Measurements from ENCODE around the gene SOX2. TPM values are rescaled to one million over a fixed set of nuclear protein-coding genes. Genes with fewer than 3 reads are reported as not detected.

Gene SOX2
- total RNA-seq, 1 donor from 2014 or later: not detected

DNA sequence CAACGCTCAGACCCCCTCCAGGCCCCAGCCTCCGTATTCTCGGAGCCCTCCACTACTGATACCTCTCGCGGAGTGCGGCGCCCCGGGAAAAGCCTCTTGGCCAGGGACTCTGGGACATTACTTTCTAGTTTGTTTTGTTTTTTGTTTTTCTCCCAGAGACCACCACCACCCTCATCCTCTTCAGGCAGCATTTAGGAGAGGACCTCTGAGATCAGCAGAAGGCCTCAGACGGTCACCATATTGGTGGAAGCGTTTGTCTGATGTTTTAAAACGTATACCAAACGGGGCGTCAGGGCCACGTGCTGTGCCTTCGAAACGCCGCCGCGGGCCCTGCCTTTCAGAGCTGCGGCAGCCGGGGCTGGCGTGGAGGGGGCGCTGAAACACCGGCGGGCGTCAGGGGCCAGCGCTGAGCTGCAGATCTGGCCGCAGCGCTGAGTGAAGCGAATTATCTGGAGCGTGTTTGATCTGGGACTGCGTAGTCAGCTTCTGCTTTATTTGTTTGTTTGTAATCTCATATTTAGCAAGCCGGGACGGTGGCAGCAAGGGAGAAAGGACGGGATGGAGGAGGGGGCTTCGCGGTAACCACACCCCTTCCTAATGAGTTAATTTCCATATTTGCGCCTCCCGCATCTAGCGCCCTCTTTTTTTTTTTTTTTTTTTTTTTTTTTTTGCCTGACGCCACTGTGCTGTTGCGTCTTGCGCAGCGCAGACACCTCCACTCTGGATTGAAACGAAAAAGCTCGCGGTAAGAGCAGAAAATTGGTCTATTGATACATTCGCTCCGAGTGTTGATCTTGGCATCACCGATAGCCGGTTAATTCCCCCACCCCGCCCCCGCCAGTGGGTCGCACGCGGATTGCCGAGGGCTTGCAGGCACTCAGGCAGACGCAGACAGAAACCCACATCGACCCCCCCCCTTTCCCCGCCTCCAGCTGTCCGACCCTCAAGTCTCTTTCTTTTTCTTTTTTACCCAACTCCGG lies 14.9 kb downstream of the SOX2 start:
- no peak for ATAC-seq (ENCODE audit: low read depth)
- Mint-ChIP-seq H3K36me3 (ENCODE audit: low read depth) (no peaks in the 10 kb centered on the region), H3K4me1 (peaks cover 17% of the 10 kb centered on the region), H3K9me3 (peaks cover 3% of the 10 kb centered on the region), H3K4me3 (peak overlapping the region; percentile 84), H3K27ac (no peak overlapping the region), H3K27me3 (peaks cover 81% of the 10 kb centered on the region)
- intact Hi-C loops (cut with micrococcal nuclease): loop anchor here (1.0 to 5.0 kb wide), 3 partner anchors 18 to 957 kb away; no protein-coding TSS in a partner anchor
- TF ChIP-seq, protein P1, sequence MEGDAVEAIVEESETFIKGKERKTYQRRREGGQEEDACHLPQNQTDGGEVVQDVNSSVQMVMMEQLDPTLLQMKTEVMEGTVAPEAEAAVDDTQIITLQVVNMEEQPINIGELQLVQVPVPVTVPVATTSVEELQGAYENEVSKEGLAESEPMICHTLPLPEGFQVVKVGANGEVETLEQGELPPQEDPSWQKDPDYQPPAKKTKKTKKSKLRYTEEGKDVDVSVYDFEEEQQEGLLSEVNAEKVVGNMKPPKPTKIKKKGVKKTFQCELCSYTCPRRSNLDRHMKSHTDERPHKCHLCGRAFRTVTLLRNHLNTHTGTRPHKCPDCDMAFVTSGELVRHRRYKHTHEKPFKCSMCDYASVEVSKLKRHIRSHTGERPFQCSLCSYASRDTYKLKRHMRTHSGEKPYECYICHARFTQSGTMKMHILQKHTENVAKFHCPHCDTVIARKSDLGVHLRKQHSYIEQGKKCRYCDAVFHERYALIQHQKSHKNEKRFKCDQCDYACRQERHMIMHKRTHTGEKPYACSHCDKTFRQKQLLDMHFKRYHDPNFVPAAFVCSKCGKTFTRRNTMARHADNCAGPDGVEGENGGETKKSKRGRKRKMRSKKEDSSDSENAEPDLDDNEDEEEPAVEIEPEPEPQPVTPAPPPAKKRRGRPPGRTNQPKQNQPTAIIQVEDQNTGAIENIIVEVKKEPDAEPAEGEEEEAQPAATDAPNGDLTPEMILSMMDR (IDR thresholded peaks at IDR 0.05): no peak
- POLR2A ChIA-PET: interaction anchor here (0.7 kb wide), 3 partner anchors 24 to 564 kb away, joined by 3 to 11 read pairs (median 4); no protein-coding TSS in a partner anchor
- no peak for DNase-seq
- CTCF ChIA-PET: no interaction called here

DNA sequence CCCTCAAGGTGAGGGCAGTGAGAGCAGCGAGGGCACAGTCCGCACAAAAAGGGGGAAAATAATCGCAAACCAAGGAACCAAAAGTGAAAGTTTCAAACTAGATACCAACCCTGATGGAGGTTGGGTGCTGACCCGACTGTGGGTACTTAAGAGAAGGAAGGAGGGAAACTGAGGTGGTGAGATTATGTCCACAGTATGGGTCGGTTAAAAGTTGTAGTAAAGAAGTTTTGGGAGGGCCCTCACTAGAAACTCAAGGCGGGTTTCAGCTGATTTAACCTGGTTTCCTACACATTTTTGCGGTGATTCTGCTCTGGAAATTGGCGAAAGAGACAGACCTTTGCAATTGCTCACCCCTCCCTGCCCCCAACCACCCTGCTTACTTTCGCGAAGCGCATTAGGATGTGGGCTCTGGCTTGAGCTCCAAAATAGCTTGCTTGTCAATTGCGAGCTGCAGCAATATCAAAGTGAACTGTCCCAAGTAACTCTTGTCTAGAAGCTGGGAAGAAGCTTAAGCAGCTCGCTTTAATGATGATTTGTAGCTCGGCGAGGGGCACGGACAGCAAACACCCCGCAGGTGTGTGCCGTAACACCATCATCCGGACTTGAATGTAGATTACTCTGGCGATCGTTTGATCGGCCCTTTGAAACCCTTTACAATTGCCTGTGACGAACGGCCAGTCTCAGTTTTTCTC lies 15.8 kb downstream of the SOX2 start:
- DNase-seq: no peak
- Mint-ChIP-seq H3K4me1 (peaks cover 17% of the 10 kb centered on the region), H3K27ac (peak overlapping the region; percentile 50), H3K27me3 (peaks cover 77% of the 10 kb centered on the region), H3K4me3 (peak overlapping the region; percentile 84), H3K36me3 (ENCODE audit: low read depth) (no peaks in the 10 kb centered on the region), H3K9me3 (peaks cover 3% of the 10 kb centered on the region)
- ChIA-PET CTCF (no interaction called here), POLR2A (interaction anchor here (0.7 kb wide), 2 partner anchors 449 to 563 kb away, joined by 3 to 11 read pairs; no protein-coding TSS in a partner anchor)
- ATAC-seq (ENCODE audit: low read depth): no peak
- TF ChIP-seq, protein P1 (IDR thresholded peaks at IDR 0.05): no peak
- intact Hi-C loops (cut with micrococcal nuclease): loop anchor here (1.0 to 5.0 kb wide), 3 partner anchors 19 to 956 kb away; no protein-coding TSS in a partner anchor

DNA sequence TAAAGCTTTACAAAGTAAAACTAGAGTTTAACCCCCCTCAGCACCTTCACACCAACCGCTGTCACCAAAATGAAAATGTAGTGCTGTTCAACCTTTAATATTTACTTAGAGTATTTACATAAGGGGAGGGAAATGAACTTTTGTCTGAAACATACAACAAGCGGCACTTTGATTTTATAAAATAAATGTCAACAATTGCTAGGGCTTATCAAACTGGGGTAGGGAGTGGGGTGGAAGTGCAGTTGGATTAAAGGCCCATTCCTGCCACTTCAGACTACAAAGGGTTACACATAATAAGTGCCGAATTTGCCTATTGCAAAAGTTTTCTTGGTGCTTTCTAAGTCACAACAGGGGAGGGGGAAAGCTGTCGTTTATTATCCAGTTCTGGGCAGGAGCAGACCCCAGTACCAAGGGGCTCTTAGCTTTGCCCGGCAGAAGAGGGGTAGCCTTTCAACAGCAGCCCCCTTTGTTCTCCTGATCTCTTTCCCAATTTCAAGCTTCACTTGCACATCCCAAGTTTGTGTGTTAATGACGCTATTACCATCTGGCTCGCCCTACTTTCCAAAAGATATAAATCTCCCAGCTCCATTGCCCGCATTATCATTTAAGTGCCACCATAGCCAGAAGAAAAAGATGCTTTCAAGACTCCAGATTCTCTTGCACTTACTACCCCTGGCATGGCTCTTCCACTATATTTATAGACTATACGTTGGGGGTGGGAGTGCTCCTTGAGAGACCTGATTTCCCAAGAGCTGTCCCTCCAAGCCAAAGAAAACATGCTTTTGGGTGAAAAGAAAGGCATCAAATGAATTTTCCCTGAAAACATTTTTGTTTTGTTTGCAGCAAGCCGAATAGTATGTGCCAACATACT lies 17.0 kb downstream of the SOX2 start:
- TF ChIP-seq, protein P1 (IDR thresholded peaks at IDR 0.05): no peak
- H3K27ac Mint-ChIP-seq: no peak overlapping the region
- DNase-seq (no peak), ATAC-seq (ENCODE audit: low read depth) (no peak)
- H3K36me3 Mint-ChIP-seq (ENCODE audit: low read depth): no peaks in the 10 kb centered on the region
- peaks cover 17% of the 10 kb centered on the region for H3K4me1 Mint-ChIP-seq
- ChIA-PET CTCF (interaction anchor here (0.9 kb wide), 1 partner anchor 28 kb away, joined by 3 read pairs; no protein-coding TSS in a partner anchor), POLR2A (no interaction called here)
- no peak overlapping the region for H3K4me3 Mint-ChIP-seq
- peaks cover 3% of the 10 kb centered on the region for H3K9me3 Mint-ChIP-seq
- H3K27me3 Mint-ChIP-seq: peaks cover 71% of the 10 kb centered on the region
- intact Hi-C loops (cut with micrococcal nuclease): loop anchor here (5.0 kb wide), 1 partner anchor 36 kb away; no protein-coding TSS in a partner anchor

- H3K27ac Mint-ChIP-seq: no peak overlapping the region
- POLR2A ChIA-PET: no interaction called here
- DNase-seq (no peak), ATAC-seq (ENCODE audit: low read depth) (no peak)
- TF ChIP-seq, protein P1 (IDR thresholded peaks at IDR 0.05): no peak
- no peaks in the 10 kb centered on the region for H3K9me3 Mint-ChIP-seq
- intact Hi-C loops (cut with micrococcal nuclease): loop anchor here (5.0 kb wide), 1 partner anchor 37 kb away; no protein-coding TSS in a partner anchor
- no peak overlapping the region for H3K4me3 Mint-ChIP-seq
- H3K27me3 Mint-ChIP-seq: peaks cover 64% of the 10 kb centered on the region
- CTCF ChIA-PET: no interaction called here
- H3K36me3 Mint-ChIP-seq (ENCODE audit: low read depth): no peaks in the 10 kb centered on the region
- H3K4me1 Mint-ChIP-seq: peaks cover 16% of the 10 kb centered on the region
Observed at GRCh38 chr3:181729341-181729869, 17.7 kb downstream of the SOX2 start.
